ENCODE data around the gene SCT.

DNA sequence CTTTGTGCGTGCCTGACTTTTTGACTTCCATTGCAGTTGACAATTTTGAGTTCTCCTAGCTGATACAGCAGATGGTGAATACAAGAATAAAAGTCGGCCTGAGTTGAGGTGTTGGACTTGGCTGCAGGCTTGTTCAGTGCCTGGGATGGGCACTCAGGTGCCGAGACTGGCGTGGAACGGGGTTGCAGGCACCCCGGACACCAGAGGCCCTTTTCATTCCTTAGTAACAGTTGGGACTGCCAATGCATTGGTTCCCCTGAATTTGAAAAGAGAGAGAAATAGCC lies 49.4 kb downstream of the SCT start:
- TF ChIP-seq, protein P1, sequence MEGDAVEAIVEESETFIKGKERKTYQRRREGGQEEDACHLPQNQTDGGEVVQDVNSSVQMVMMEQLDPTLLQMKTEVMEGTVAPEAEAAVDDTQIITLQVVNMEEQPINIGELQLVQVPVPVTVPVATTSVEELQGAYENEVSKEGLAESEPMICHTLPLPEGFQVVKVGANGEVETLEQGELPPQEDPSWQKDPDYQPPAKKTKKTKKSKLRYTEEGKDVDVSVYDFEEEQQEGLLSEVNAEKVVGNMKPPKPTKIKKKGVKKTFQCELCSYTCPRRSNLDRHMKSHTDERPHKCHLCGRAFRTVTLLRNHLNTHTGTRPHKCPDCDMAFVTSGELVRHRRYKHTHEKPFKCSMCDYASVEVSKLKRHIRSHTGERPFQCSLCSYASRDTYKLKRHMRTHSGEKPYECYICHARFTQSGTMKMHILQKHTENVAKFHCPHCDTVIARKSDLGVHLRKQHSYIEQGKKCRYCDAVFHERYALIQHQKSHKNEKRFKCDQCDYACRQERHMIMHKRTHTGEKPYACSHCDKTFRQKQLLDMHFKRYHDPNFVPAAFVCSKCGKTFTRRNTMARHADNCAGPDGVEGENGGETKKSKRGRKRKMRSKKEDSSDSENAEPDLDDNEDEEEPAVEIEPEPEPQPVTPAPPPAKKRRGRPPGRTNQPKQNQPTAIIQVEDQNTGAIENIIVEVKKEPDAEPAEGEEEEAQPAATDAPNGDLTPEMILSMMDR (IDR thresholded peaks at IDR 0.05; ENCODE audit: low read depth, low read length, missing input control) = no peak
- TF ChIP-seq, protein P2, sequence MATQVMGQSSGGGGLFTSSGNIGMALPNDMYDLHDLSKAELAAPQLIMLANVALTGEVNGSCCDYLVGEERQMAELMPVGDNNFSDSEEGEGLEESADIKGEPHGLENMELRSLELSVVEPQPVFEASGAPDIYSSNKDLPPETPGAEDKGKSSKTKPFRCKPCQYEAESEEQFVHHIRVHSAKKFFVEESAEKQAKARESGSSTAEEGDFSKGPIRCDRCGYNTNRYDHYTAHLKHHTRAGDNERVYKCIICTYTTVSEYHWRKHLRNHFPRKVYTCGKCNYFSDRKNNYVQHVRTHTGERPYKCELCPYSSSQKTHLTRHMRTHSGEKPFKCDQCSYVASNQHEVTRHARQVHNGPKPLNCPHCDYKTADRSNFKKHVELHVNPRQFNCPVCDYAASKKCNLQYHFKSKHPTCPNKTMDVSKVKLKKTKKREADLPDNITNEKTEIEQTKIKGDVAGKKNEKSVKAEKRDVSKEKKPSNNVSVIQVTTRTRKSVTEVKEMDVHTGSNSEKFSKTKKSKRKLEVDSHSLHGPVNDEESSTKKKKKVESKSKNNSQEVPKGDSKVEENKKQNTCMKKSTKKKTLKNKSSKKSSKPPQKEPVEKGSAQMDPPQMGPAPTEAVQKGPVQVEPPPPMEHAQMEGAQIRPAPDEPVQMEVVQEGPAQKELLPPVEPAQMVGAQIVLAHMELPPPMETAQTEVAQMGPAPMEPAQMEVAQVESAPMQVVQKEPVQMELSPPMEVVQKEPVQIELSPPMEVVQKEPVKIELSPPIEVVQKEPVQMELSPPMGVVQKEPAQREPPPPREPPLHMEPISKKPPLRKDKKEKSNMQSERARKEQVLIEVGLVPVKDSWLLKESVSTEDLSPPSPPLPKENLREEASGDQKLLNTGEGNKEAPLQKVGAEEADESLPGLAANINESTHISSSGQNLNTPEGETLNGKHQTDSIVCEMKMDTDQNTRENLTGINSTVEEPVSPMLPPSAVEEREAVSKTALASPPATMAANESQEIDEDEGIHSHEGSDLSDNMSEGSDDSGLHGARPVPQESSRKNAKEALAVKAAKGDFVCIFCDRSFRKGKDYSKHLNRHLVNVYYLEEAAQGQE (IDR thresholded peaks at IDR 0.05) = no peak
- TF ChIP-seq RXRA (IDR thresholded peaks at IDR 0.05) = no peak
